OCI-LY7 (cell line): Measurements from ENCODE around the gene GNS. TPM values are rescaled to one million over a fixed set of nuclear protein-coding genes. Genes with fewer than 3 reads are reported as not detected.
A peak's percentile ranks its signal among the peaks of the same experiment; 100 is the strongest.

Experiments
- BruUV-seq: library from RNA; stranded (reverse); fragments of 400-500 nt; replicated peaks from 2 replicates; lab custom pipeline; 2021; lab: Mats Ljungman, UMichigan
- CTCF ChIA-PET: fragments of 300-600 bp; sonication (Branson Sonifier 250); formaldehyde crosslinking; loops from one replicate; lab custom pipeline; 2022; ENCODE audit warnings: antibody characterized with exemption; ENCODE audit not compliant: unreplicated experiment; lab: Charles Lee
- POLR2A ChIA-PET: fragments of 300-600 bp; sonication (Branson Sonifier 250); formaldehyde crosslinking; loops from one replicate; lab custom pipeline; 2022; ENCODE audit warnings: antibody characterized with exemption; lab: Charles Lee
- DNase-seq: peaks from one replicate; pipeline ENCODE4 v3.0.0-alpha.2; 2015; ENCODE audit warnings: low spot score
- H2AFZ ChIP-seq: fragments of 200-600 bp; sonication (generic), shearing (Covaris generic); 2 replicates; pipeline ENCODE4 v1.6.1; 2014; ENCODE audit warnings: mild to moderate bottlenecking, antibody characterized with exemption, low read length, moderate library complexity
- H3K27ac ChIP-seq: fragments of 200-600 bp; sonication (generic); 2 replicates; pipeline ENCODE4 v1.5.1; 2014; ENCODE audit warnings: mixed run types, low read depth, mild to moderate bottlenecking, moderate library complexity, low read length, inconsistent platforms; ENCODE audit not compliant: poor library complexity, severe bottlenecking
- H3K36me3 ChIP-seq: fragments of 200-600 bp; sonication (generic); 2 replicates; pipeline ENCODE4 v1.6.1; 2014; ENCODE audit warnings: mild to moderate bottlenecking, antibody characterized with exemption, low read length, moderate library complexity, mixed read lengths; ENCODE audit not compliant: insufficient read depth
- H3K4me1 ChIP-seq: fragments of 200-600 bp; sonication (generic); 2 replicates; pipeline ENCODE4 v1.5.1; 2014; ENCODE audit warnings: mild to moderate bottlenecking, low read length; ENCODE audit not compliant: insufficient read depth, poor library complexity, severe bottlenecking
- H3K4me2 ChIP-seq: fragments of 200-600 bp; sonication (generic); 2 replicates; pipeline ENCODE4 v1.6.1; 2014; ENCODE audit warnings: mild to moderate bottlenecking, low read length
- H3K4me3 ChIP-seq: fragments of 200-600 bp; sonication (generic); 2 replicates; pipeline ENCODE4 v1.5.1; 2014; ENCODE audit warnings: mild to moderate bottlenecking, low read depth, low read length; ENCODE audit not compliant: poor library complexity, severe bottlenecking
- H3K79me2 ChIP-seq: fragments of 200-600 bp; sonication (generic); 2 replicates; pipeline ENCODE4 v1.6.1; 2016; ENCODE audit warnings: low read depth, mild to moderate bottlenecking, low read length, moderate library complexity, mixed read lengths; ENCODE audit not compliant: insufficient read depth
- H3K9me2 ChIP-seq: fragments of 200-600 bp; sonication (generic); 2 replicates; pipeline ENCODE4 v1.6.1; 2016; ENCODE audit warnings: mild to moderate bottlenecking, low read length, mixed read lengths; ENCODE audit not compliant: insufficient read depth
- H3K9me3 ChIP-seq: fragments of 200-600 bp; sonication (generic); 2 replicates; pipeline ENCODE4 v1.6.1; 2014; ENCODE audit warnings: mild to moderate bottlenecking, mixed run types, low read length, mixed read lengths
- H4K20me1 ChIP-seq: fragments of 200-600 bp; sonication (generic); 2 replicates; pipeline ENCODE4 v1.6.1; 2014; ENCODE audit warnings: mild to moderate bottlenecking, antibody characterized with exemption, low read length, moderate library complexity, mixed read lengths; ENCODE audit not compliant: insufficient read depth
- EZH2phosphoT487 ChIP-seq: fragments of 200-600 bp; sonication (generic); IDR thresholded peaks from 2 replicates; pipeline ENCODE4 v1.6.1; 2018; ENCODE audit warnings: low read depth, borderline replicate concordance, mild to moderate bottlenecking, mixed run types, antibody characterized with exemption, low read length, moderate library complexity, mixed read lengths
- intact Hi-C: fragments of 100-400 bp; cut with micrococcal nuclease; formaldehyde crosslinking; loops from one replicate; pipeline ENCODE4 v1.10.0; 2022; ENCODE audit not compliant: unreplicated experiment
- total RNA-seq, 2 experiments: library from RNA; depleted of rRNA in 1 of 2; stranded (reverse); fragments of >200 nt in 1 of 2; shearing (Covaris generic) in 1 of 2; gene quantifications; 2 replicates each; pipeline ENCODE4 v1.2.3, GENCODE V29; 2014 to 2022
- TF ChIP-seq, protein P1 (sequence below): fragments of 200-600 bp; sonication (generic); conservative IDR thresholded peaks from 2 replicates; pipeline ENCODE4 v1.5.1; 2014; ENCODE audit warnings: mild to moderate bottlenecking, antibody characterized with exemption, low read length, moderate library complexity, mixed read lengths

The GNS gene
- total RNA-seq, 2 experiments from 2014 or later = 8.0 to 16.0 TPM

DNA sequence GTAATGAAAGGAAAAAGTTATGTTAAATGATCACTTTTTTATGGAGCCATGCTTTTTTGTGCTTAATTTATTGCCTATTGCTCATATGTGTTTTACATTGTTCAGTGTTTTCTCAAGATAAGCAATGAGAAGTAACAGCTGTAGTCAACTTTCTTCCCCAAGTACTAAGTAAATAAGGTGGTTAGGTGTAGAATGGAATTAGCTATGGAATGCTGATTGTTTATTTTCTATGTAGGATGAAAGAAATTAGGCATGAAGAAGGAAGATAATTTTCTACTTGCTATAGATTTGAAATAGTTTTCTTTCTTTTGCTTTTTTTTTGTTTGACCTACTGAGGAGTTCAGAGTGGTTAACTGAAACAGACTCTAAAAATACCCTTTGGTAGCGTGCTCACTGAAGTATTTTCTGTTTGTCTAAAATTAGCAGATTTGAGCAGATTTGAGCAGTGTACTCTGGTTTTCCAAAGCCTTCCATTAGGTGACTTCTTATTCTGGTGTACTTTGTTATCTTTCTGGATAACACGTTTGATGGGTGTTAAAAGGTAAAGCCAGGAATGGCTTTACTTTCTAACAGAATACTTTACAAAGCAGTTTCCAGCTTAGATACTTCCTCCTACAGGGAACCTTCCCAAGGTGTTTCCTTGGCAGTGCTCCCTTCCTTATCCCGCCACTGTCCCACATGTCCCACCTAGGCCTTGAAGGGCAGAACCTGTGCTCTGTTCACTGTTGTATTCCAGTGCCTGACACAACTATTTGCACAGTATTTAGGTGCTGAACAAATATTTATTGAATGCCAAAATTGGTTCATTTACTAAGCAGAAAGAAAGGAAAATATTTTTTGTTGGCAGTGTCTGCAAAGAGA, 92.9 kb downstream of the GNS start:
- Histone ChIP-seq H3K79me2 (peaks cover 83% of the 10 kb centered on the region), H3K9me2 (no peaks in the 10 kb centered on the region), H3K4me3 (peak overlapping the region; percentile 32), H3K9me3 (no peaks in the 10 kb centered on the region), H2AFZ (no peak overlapping the region), H4K20me1 (peaks cover 10% of the 10 kb centered on the region; the same call in 1 of the 2 replicates), H3K27ac (peak overlapping the region; percentile 35), H3K4me1 (peaks cover 64% of the 10 kb centered on the region), H3K4me2 (peak overlapping the region; percentile 68), H3K36me3 (no peaks in the 10 kb centered on the region)
- ChIA-PET CTCF (no interaction called here), POLR2A (interaction anchor here (0.6 to 1.4 kb wide), 9 partner anchors 8 to 502 kb away, joined by 3 to 8 read pairs (median 3); no protein-coding TSS in a partner anchor)
- no TSS peak for BruUV-seq
- DNase-seq = peak; percentile 15
- intact Hi-C loops = no loop called here
- no peak for TF ChIP-seq EZH2phosphoT487
- TF ChIP-seq, protein P1, sequence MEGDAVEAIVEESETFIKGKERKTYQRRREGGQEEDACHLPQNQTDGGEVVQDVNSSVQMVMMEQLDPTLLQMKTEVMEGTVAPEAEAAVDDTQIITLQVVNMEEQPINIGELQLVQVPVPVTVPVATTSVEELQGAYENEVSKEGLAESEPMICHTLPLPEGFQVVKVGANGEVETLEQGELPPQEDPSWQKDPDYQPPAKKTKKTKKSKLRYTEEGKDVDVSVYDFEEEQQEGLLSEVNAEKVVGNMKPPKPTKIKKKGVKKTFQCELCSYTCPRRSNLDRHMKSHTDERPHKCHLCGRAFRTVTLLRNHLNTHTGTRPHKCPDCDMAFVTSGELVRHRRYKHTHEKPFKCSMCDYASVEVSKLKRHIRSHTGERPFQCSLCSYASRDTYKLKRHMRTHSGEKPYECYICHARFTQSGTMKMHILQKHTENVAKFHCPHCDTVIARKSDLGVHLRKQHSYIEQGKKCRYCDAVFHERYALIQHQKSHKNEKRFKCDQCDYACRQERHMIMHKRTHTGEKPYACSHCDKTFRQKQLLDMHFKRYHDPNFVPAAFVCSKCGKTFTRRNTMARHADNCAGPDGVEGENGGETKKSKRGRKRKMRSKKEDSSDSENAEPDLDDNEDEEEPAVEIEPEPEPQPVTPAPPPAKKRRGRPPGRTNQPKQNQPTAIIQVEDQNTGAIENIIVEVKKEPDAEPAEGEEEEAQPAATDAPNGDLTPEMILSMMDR = no peak

DNA sequence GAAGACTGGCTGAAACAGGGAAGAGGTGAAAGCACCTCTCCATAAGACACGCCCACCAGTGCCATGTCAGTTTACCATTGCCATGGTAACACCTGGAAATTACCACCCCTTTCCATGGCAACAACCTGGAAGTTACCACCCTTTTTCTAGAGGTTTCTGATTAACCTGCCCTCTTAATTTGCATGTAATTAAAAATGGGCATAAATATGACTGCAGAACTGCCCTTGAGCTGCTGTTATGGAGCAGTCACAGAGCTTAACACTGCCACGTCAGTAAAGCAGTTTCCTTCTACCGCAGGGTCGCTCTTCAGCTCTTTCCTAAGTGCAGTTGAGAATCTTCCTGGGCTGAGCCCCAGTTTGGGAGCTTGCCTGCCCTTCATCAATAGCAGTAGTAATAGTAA, 93.7 kb downstream of the GNS start:
- Histone ChIP-seq H3K4me2 (peak overlapping the region; percentile 68), H4K20me1 (0 out of 2 replicates have a peak, but pooled peaks cover 6% of the 10 kb centered on the region), H3K27ac (peak overlapping the region; percentile 35), H3K36me3 (no peaks in the 10 kb centered on the region), H3K4me3 (peak overlapping the region; percentile 32), H3K79me2 (peaks cover 83% of the 10 kb centered on the region), H3K9me2 (no peaks in the 10 kb centered on the region), H2AFZ (no peak overlapping the region), H3K9me3 (no peaks in the 10 kb centered on the region), H3K4me1 (peaks cover 57% of the 10 kb centered on the region)
- no TSS peak for BruUV-seq
- POLR2A ChIA-PET = interaction anchor here (0.6 to 1.4 kb wide), 9 partner anchors 9 to 503 kb away, joined by 3 to 8 read pairs (median 3); no protein-coding TSS in a partner anchor
- intact Hi-C loops = no loop called here
- DNase-seq = peak; percentile 48
- CTCF ChIA-PET = no interaction called here
- TF ChIP-seq, protein P1 = no peak
- no peak for TF ChIP-seq EZH2phosphoT487

Other genes starting within 250 kb of the GNS start
- gene RASSF3, start 148.9 kb downstream of the GNS start, total RNA-seq (2014; rRNA removed; shearing (Covaris generic)) = 13.8 and 16.3 TPM in 2 replicates
- 49.9 and 50.8 TPM in 2 replicates for gene RASSF3, start 148.9 kb downstream of the GNS start, total RNA-seq (2022)
- 0.03 and 0.13 TPM in 2 replicates for gene TBC1D30, start 65.2 kb upstream of the GNS start, total RNA-seq (2014; rRNA removed; shearing (Covaris generic))
- 4.6 and 5.6 TPM in 2 replicates for gene TBC1D30, start 65.2 kb upstream of the GNS start, total RNA-seq (2022)